Bronchus fibroblast of lung (primary cell): ENCODE data around the gene BLOC1S2. TPM values are rescaled to one million over a fixed set of nuclear protein-coding genes. Genes with fewer than 3 reads are reported as not detected.

Experiments
- total RNA-seq: library from RNA; depleted of rRNA; stranded (reverse); fragments of >200 nt; gene quantifications from 2 replicates; pipeline ENCODE4 v1.2.3, GENCODE V29; 2015

BLOC1S2 gene
- total RNA-seq = 16.5 and 24.0 TPM in 2 replicates

GRCh38 chr10:100286051-100287033 is at the start of gene BLOC1S2:
TSS of gene BLOC1S2 (minus strand) at chr10:100286680. CDS start at chr10:100286659, 21 bp downstream.

GRCh38 chr10:100330079-100330478 is 43.6 kb upstream of the BLOC1S2 start, which contains the start of gene PKD2L1:
TSS of gene PKD2L1 (minus strand) at chr10:100330228. CDS start at chr10:100330103, 125 bp downstream.

GRCh38 chr10:100267239-100268104 is 19.0 kb downstream of the BLOC1S2 start, which contains the start of gene CWF19L1:
TSS of gene CWF19L1 (minus strand) at chr10:100267638. CDS start at chr10:100267593, 45 bp downstream.

Other genes starting within 250 kb of the BLOC1S2 start
- not detected in 2 replicates for gene CPN1, start 204.8 kb downstream of the BLOC1S2 start, total RNA-seq
- 28.4 and 33.0 TPM in 2 replicates for gene ERLIN1, start 100.7 kb downstream of the BLOC1S2 start, total RNA-seq
- 12.5 and 14.8 TPM in 2 replicates for gene CHUK, start 57.1 kb downstream of the BLOC1S2 start, total RNA-seq
- 27.7 and 32.6 TPM in 2 replicates for gene CWF19L1, start 19.0 kb downstream of the BLOC1S2 start, total RNA-seq
- gene PKD2L1, start 43.5 kb upstream of the BLOC1S2 start, total RNA-seq = not detected in 2 replicates
- 820 and 879 TPM in 2 replicates for gene SCD, start 60.6 kb upstream of the BLOC1S2 start, total RNA-seq
- gene WNT8B, start 176.3 kb upstream of the BLOC1S2 start, total RNA-seq = not detected in 2 replicates
- 1.5 and 1.7 TPM in 2 replicates for gene SEC31B, start 233.2 kb upstream of the BLOC1S2 start, total RNA-seq
- 263 and 269 TPM in 2 replicates for gene NDUFB8, start 243.2 kb upstream of the BLOC1S2 start, total RNA-seq
- 6.7 and 6.9 TPM in 2 replicates for gene HIF1AN, start 249.3 kb upstream of the BLOC1S2 start, total RNA-seq